AG04449 (cell line): ENCODE results near the gene THOC6.
A peak's percentile ranks its signal among the peaks of the same experiment; 100 is the strongest.

ENCODE experiments used
- CTCF ChIA-PET: fragments of 350-600 bp; formaldehyde crosslinking; extraction: SDS; loops from one replicate; lab custom pipeline; 2021; ENCODE audit warnings: antibody characterized with exemption; lab: Yijun Ruan, JAX
- POLR2A ChIA-PET: fragments of 400-600, 350-600 bp; formaldehyde crosslinking; extraction: SDS; loops from one replicate; lab custom pipeline; 2020; ENCODE audit warnings: antibody characterized with exemption, inconsistent platforms; lab: Yijun Ruan, JAX
- DNase-seq: peaks from one replicate; pipeline ENCODE4 v3.0.0-alpha.2; 2010; ENCODE audit warnings: low read depth, low spot score
- H3K4me3 ChIP-seq: 2 replicates; pipeline ENCODE4 v1.5.1; 2011; ENCODE audit warnings: low read depth, mild to moderate bottlenecking, control low read depth, low read length
- CTCF ChIP-seq: IDR thresholded peaks from one replicate; pipeline ENCODE4 v1.5.1; 2011; ENCODE audit warnings: mild to moderate bottlenecking, moderate library complexity, low read length, control low read depth, inconsistent platforms; ENCODE audit not compliant: insufficient read depth; ENCODE audit errors: missing control alignments

Gene THOC6

GRCh38 chr16:3025032-3026002 lies 1.5 kb downstream of the THOC6 start:
- ChIA-PET POLR2A (interaction anchor here (1.2 to 5.7 kb wide), 2 partner anchors 6 to 22 kb away, joined by 3 to 40 read pairs; no protein-coding TSS in a partner anchor), CTCF (interaction anchor here (0.7 to 1.9 kb wide), 2 partner anchors 9 to 20 kb away, joined by 3 to 6 read pairs; no protein-coding TSS in a partner anchor)
- no peak for TF ChIP-seq CTCF
- no peak for DNase-seq
- H3K4me3 ChIP-seq, result no peak overlapping the region

GRCh38 chr16:3026003-3026378 lies 2.2 kb downstream of the THOC6 start:
- TF ChIP-seq CTCF, result no peak
- DNase-seq, result no peak
- POLR2A ChIA-PET, result interaction anchor here (1.2 kb wide), 1 partner anchor 22 kb away, joined by 3 read pairs; no protein-coding TSS in a partner anchor
- CTCF ChIA-PET, result interaction anchor here (1.9 to 8.8 kb wide), 2 partner anchors 8 to 21 kb away, joined by 6 to 112 read pairs; no protein-coding TSS in a partner anchor
- H3K4me3 ChIP-seq, result no peak overlapping the region

GRCh38 chr16:3026609-3027488 lies 3.0 kb downstream of the THOC6 start:
- DNase-seq, result no peak
- ChIA-PET CTCF (interaction anchor here (1.3 to 9.6 kb wide), 6 partner anchors 15 to 139 kb away, joined by 4 to 169 read pairs (median 58); partner anchors contain the start of genes BICDL2 and MMP25), POLR2A (interaction anchor here (0.6 to 1.3 kb wide), 3 partner anchors 16 to 871 kb away, joined by 3 to 4 read pairs (median 4); partner anchors contain the start of gene TRAF7)
- TF ChIP-seq CTCF, result no peak
- no peak overlapping the region for H3K4me3 ChIP-seq

- H3K4me3 ChIP-seq, result no peak overlapping the region
- no peak for DNase-seq
- CTCF ChIA-PET, result interaction anchor here (0.9 to 9.6 kb wide), 12 partner anchors 9 to 139 kb away, joined by 3 to 169 read pairs (median 4); partner anchors contain the start of genes BICDL2 and MMP25
- POLR2A ChIA-PET, result interaction anchor here (0.6 to 1.3 kb wide), 4 partner anchors 16 to 872 kb away, joined by 3 to 4 read pairs (median 4); partner anchors contain the start of gene TRAF7
- no peak for TF ChIP-seq CTCF
These were observed 3.6 kb downstream of the THOC6 start for GRCh38 chr16:3027489-3027795.

- no peak for DNase-seq
- no peak overlapping the region for H3K4me3 ChIP-seq
- CTCF ChIA-PET, result interaction anchor here (0.6 to 9.6 kb wide), 19 partner anchors 7 to 496 kb away, joined by 3 to 169 read pairs (median 4); partner anchors contain the start of genes BICDL2, CLDN6, HCFC1R1 and MMP25
- POLR2A ChIA-PET, result interaction anchor here (0.9 to 1.4 kb wide), 3 partner anchors 8 to 24 kb away, joined by 3 to 5 read pairs (median 4); partner anchors contain the start of gene TNFRSF12A
- peak; percentile 92 for TF ChIP-seq CTCF
These were observed 4.3 kb downstream of the THOC6 start for GRCh38 chr16:3027983-3028715.
